HG02973 (cell line): ENCODE data around the gene ATP5F1D.

Experiments used
- ATAC-seq: cut with Tn5 transposase; IDR thresholded peaks from one replicate; pipeline ENCODE4 v1.9.1; 2021; ENCODE audit warnings: moderate library complexity; ENCODE audit not compliant: unreplicated experiment

The ATP5F1D gene

GRCh38 chr19:1256646-1257474, 15.3 kb downstream of the ATP5F1D start:
- ATAC-seq = no peak

GRCh38 chr19:1257475-1258162, 16.1 kb downstream of the ATP5F1D start:
- no peak for ATAC-seq

- no peak for ATAC-seq
These were observed 16.6 kb downstream of the ATP5F1D start for GRCh38 chr19:1258163-1258492.

GRCh38 chr19:1258707-1259205, 17.2 kb downstream of the ATP5F1D start:
- ATAC-seq = no peak

- ATAC-seq = peak; percentile 28
These were observed 17.8 kb downstream of the ATP5F1D start for GRCh38 chr19:1259206-1259875.

GRCh38 chr19:1259876-1260748, 18.6 kb downstream of the ATP5F1D start:
- no peak for ATAC-seq

GRCh38 chr19:1260749-1261537, 19.4 kb downstream of the ATP5F1D start:
- peak; percentile 46 for ATAC-seq

GRCh38 chr19:1261538-1261797, 19.9 kb downstream of the ATP5F1D start:
- no peak for ATAC-seq

- ATAC-seq = no peak
These were observed 20.5 kb downstream of the ATP5F1D start for GRCh38 chr19:1261798-1262622.

GRCh38 chr19:1262623-1263123, 21.1 kb downstream of the ATP5F1D start:
- ATAC-seq = no peak

GRCh38 chr19:1263188-1263587, 21.6 kb downstream of the ATP5F1D start:
- ATAC-seq = no peak

GRCh38 chr19:1264801-1265614, 23.5 kb downstream of the ATP5F1D start:
- ATAC-seq = no peak

GRCh38 chr19:1265615-1266128, 24.1 kb downstream of the ATP5F1D start:
- no peak for ATAC-seq

- ATAC-seq = peak; percentile 21
These were observed 24.8 kb downstream of the ATP5F1D start for GRCh38 chr19:1266129-1266915.

- ATAC-seq = peak; percentile 11
These were observed 25.4 kb downstream of the ATP5F1D start for GRCh38 chr19:1266916-1267476.

- no peak for ATAC-seq
These were observed 26.1 kb downstream of the ATP5F1D start for GRCh38 chr19:1267477-1268225.
